ENCODE measurements around the gene PPP2R5C.

GRCh38 chr14:101775826-101776225 is 14.3 kb downstream of the PPP2R5C start:
- TF ChIP-seq CTCF (IDR thresholded peaks at IDR 0.05) (no peak), POLR2A (IDR thresholded peaks at IDR 0.05) (no peak)
